Measurements from ENCODE around the gene DMP1.

Gene DMP1

DNA sequence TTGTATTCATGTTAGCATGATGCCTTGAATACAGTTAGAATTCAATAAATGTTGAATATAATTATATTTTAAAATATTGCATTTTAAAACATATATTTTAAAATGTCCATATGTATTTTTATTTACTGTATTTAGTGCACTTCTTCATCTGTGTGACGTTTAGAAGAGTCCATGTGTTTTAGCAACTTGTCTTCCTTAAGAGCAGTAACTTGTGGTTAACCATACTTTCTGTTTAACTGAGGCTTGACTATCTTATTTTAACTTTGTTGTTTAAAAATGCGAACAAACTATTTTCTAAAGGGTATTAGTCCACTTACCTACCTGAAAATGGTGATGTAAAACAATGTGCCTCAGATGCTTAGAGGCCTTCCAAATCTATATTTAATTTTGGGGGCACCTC, 858 bp downstream of the DMP1 start:
- H3K36me3 ChIP-seq (ENCODE audit: insufficient read depth): no peaks in the 10 kb centered on the region
- peaks cover 14% of the 10 kb centered on the region for H3K4me1 ChIP-seq (ENCODE audit: low read depth, poor library complexity, severe bottlenecking)
- H3K4me3 ChIP-seq (IDR thresholded peaks at IDR 0.05; ENCODE audit: insufficient read depth, low read depth, low read length): no peak overlapping the region
- no peaks in the 10 kb centered on the region for H4K20me1 ChIP-seq (ENCODE audit: insufficient read depth)
- H3K27me3 ChIP-seq (ENCODE audit: insufficient read depth, low read depth): no peaks in the 10 kb centered on the region
- H3K79me2 ChIP-seq (ENCODE audit: insufficient read depth, low read depth): no peaks in the 10 kb centered on the region
- H3K4me2 ChIP-seq: no peak overlapping the region
- no peak overlapping the region for H2AFZ ChIP-seq (ENCODE audit: low read depth)
- H3K9ac ChIP-seq: no peak overlapping the region
- no peak for TF ChIP-seq CTCF (conservative IDR thresholded peaks at IDR 0.05; ENCODE audit: low read depth, low read length)
- H3K27ac ChIP-seq: no peak overlapping the region

GRCh38 chr4:87651941-87652340, 1.9 kb downstream of the DMP1 start:
- Histone ChIP-seq H3K27me3 (ENCODE audit: insufficient read depth, low read depth) (no peaks in the 10 kb centered on the region), H3K4me1 (ENCODE audit: low read depth, poor library complexity, severe bottlenecking) (peaks cover 14% of the 10 kb centered on the region), H3K9ac (no peak overlapping the region), H3K4me3 (IDR thresholded peaks at IDR 0.05; ENCODE audit: insufficient read depth, low read depth, low read length) (no peak overlapping the region), H3K27ac (no peak overlapping the region), H3K79me2 (ENCODE audit: insufficient read depth, low read depth) (no peaks in the 10 kb centered on the region), H3K4me2 (no peak overlapping the region), H2AFZ (ENCODE audit: low read depth) (no peak overlapping the region), H3K36me3 (ENCODE audit: insufficient read depth) (no peaks in the 10 kb centered on the region), H4K20me1 (ENCODE audit: insufficient read depth) (no peaks in the 10 kb centered on the region)
- no peak for TF ChIP-seq CTCF (conservative IDR thresholded peaks at IDR 0.05; ENCODE audit: low read depth, low read length)

GRCh38 chr4:87654487-87655044, 4.5 kb downstream of the DMP1 start:
- Histone ChIP-seq H4K20me1 (ENCODE audit: insufficient read depth) (no peaks in the 10 kb centered on the region), H3K79me2 (ENCODE audit: insufficient read depth, low read depth) (no peaks in the 10 kb centered on the region), H3K4me3 (IDR thresholded peaks at IDR 0.05; ENCODE audit: insufficient read depth, low read depth, low read length) (no peak overlapping the region), H3K4me2 (no peak overlapping the region), H3K27me3 (ENCODE audit: insufficient read depth, low read depth) (no peaks in the 10 kb centered on the region), H3K36me3 (ENCODE audit: insufficient read depth) (no peaks in the 10 kb centered on the region), H3K27ac (no peak overlapping the region), H3K9ac (no peak overlapping the region), H2AFZ (ENCODE audit: low read depth) (no peak overlapping the region), H3K4me1 (ENCODE audit: low read depth, poor library complexity, severe bottlenecking) (peaks cover 14% of the 10 kb centered on the region)
- TF ChIP-seq CTCF (conservative IDR thresholded peaks at IDR 0.05; ENCODE audit: low read depth, low read length): no peak

GRCh38 chr4:87657525-87657924, 7.4 kb downstream of the DMP1 start:
- Histone ChIP-seq H3K9ac (no peak overlapping the region), H3K79me2 (ENCODE audit: insufficient read depth, low read depth) (no peaks in the 10 kb centered on the region), H3K36me3 (ENCODE audit: insufficient read depth) (no peaks in the 10 kb centered on the region), H3K4me2 (no peak overlapping the region), H3K4me3 (IDR thresholded peaks at IDR 0.05; ENCODE audit: insufficient read depth, low read depth, low read length) (no peak overlapping the region), H4K20me1 (ENCODE audit: insufficient read depth) (no peaks in the 10 kb centered on the region), H3K27me3 (ENCODE audit: insufficient read depth, low read depth) (no peaks in the 10 kb centered on the region), H3K27ac (no peak overlapping the region), H2AFZ (ENCODE audit: low read depth) (no peak overlapping the region), H3K4me1 (ENCODE audit: low read depth, poor library complexity, severe bottlenecking) (peaks cover 5% of the 10 kb centered on the region)
- no peak for TF ChIP-seq CTCF (conservative IDR thresholded peaks at IDR 0.05; ENCODE audit: low read depth, low read length)

All from KMS-11 (cell line).